ENCODE measurements around the gene ERGIC1. TPM values are rescaled to one million over a fixed set of nuclear protein-coding genes. Genes with fewer than 3 reads are reported as not detected.

ERGIC1 gene
- total and polyA plus RNA-seq, 2 of the 13 experiments (the other 11 are each of a cell fraction or from before 2014, with no cell fraction given), result 78.5 to 184 TPM

DNA sequence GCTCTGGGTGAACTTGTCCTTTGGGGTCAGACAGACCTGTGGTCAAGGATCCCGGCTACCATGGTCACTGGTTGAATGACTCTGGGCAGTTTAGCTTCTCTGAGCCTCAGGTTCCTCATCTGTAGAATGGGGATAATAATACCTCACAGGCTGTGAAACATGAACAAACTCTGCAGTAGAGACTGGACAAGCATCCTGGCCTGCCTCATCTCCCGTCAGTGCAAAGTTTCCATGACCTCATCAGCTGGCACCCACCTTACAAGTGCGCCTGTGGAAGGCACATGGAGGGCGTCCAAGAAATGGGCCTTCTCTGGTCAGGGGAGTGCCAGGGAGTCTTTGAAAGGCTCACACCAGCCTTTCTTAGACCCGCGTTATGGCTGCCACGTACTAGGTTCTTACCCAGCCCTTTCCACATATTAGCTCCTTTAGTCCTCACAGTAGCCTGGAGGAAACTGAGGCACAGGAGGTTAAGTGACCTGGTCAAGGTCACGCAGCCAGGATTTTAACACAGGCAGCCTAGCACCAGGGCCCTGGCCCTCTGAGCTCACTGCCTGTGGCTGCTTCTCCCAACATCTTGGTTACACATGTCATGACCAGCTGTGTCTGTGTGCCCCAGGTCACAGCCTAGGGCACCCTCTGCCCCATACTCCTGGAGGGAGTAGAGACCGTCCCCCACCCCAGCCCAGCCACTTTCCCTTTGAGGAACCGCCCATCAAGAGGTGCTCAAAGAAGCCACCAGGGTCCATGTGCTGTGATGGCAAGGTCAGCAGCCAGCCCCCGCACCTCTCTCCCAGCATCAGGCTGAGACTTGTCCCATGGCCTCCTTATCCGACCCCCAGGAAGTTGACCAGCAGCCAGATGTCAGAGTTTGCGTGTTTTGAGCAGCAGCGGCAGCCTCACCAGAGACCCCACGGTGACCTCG is 85.7 kb downstream of the ERGIC1 start (continued):
- no peak for TF ChIP-seq NCOA1 (CRISPR knock-in tag; IDR thresholded peaks at IDR 0.05)
- TF ChIP-seq, protein P1, sequence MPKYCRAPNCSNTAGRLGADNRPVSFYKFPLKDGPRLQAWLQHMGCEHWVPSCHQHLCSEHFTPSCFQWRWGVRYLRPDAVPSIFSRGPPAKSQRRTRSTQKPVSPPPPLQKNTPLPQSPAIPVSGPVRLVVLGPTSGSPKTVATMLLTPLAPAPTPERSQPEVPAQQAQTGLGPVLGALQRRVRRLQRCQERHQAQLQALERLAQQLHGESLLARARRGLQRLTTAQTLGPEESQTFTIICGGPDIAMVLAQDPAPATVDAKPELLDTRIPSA (CRISPR knock-in tag; IDR thresholded peaks at IDR 0.05; ENCODE audit: borderline replicate concordance), result no peak
- TF ChIP-seq AGO2 (optimal IDR thresholded peaks at IDR 0.05; ENCODE audit: low read depth, low read length), result no peak
- no peak for TF ChIP-seq FOXP1 (IDR thresholded peaks at IDR 0.05)
- TF ChIP-seq FOXP1 (CRISPR knock-in tag; IDR thresholded peaks at IDR 0.05), result no peak
- TF ChIP-seq RBM22 (optimal IDR thresholded peaks at IDR 0.05; ENCODE audit: low read length), result peak; percentile 19
- TF ChIP-seq, protein P2, sequence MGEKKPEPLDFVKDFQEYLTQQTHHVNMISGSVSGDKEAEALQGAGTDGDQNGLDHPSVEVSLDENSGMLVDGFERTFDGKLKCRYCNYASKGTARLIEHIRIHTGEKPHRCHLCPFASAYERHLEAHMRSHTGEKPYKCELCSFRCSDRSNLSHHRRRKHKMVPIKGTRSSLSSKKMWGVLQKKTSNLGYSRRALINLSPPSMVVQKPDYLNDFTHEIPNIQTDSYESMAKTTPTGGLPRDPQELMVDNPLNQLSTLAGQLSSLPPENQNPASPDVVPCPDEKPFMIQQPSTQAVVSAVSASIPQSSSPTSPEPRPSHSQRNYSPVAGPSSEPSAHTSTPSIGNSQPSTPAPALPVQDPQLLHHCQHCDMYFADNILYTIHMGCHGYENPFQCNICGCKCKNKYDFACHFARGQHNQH (CRISPR knock-in tag; IDR thresholded peaks at IDR 0.05), result no peak

DNA sequence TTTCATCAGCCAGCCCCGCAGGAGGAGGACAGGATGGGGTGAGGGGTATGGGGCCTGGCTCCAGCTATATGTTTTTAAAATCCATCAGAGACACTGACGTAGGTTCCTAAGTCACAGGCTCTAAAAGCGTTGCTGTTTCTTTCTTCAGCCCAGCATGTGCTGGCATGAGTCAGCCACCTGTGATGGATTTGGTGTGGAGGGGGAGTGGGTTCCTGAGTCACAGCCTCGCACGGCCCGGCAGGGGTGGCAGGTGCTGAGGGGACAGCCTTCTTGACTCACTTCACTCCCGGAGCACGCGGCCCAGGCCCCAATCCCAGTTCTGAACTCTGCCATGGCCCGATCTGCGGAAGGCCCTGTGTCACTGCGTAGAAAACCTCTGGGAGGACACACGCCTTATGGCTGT is 86.4 kb downstream of the ERGIC1 start:
- no peaks in the 10 kb centered on the region for H3K9me3 ChIP-seq (ENCODE audit: low read length)
- no peaks in the 10 kb centered on the region for H4K20me1 ChIP-seq (ENCODE audit: insufficient read depth, low read length)
- no peak overlapping the region for H3K4me2 ChIP-seq (ENCODE audit: low read depth, low read length)
- no peak overlapping the region for H3K27ac ChIP-seq (ENCODE audit: extremely low read length, insufficient read depth, low read length)
- CTCF ChIA-PET (ENCODE audit: low intra/inter-chr PET ratio, low total read pairs), result no interaction called here
- no peak overlapping the region for H3K4me3 ChIP-seq (replicated peaks in 1 of 3; ENCODE audit: insufficient read depth in 1 of 3, low read depth in 2 of 3, low read length in 3 of 3)
- ATAC-seq (no peak), DNase-seq (ENCODE audit: low spot score) (no peak), FAIRE-seq (no peak)
- peaks cover 5% of the 10 kb centered on the region; the same call in 1 of the 2 replicates for H3K4me1 ChIP-seq (ENCODE audit: insufficient read depth, low read length)
- POLR2A ChIA-PET, result no interaction called here
- H2AFZ ChIP-seq (ENCODE audit: low read length), result no peak overlapping the region
- H3K9ac ChIP-seq (ENCODE audit: insufficient read depth, low read depth, low read length), result no peak overlapping the region
- intact Hi-C loops (cut with micrococcal nuclease; ENCODE audit: unreplicated experiment) (no loop called here), in situ Hi-C loops (cut with HindIII; ENCODE audit: extremely low pct_ligation_motif_present, low pct_unique_long_range_greater_than_20kb) (loop anchor here (10.0 kb wide), 1 partner anchor 446 kb away; no protein-coding TSS in a partner anchor)
- no TSS peak for BruUV-seq (replicated peaks)
- WGBS (ENCODE audit: low lambda C conversion rate), result 100% methylated on average over 2 of the region's 13 CpGs
- H3K27me3 ChIP-seq (ENCODE audit: control insufficient read depth in 1 of 2, insufficient read depth in 2 of 2, low read length in 2 of 2), result no peaks in the 10 kb centered on the region
- H3K36me3 ChIP-seq (replicated peaks in 1 of 2; ENCODE audit: control insufficient read depth in 1 of 2, insufficient read depth in 2 of 2, low read length in 2 of 2), result peaks cover 28 to 77% of the 10 kb centered on the region in 2 experiments
- H3K79me2 ChIP-seq (ENCODE audit: insufficient read depth, low read length), result no peaks in the 10 kb centered on the region
- TF ChIP-seq, protein P3, sequence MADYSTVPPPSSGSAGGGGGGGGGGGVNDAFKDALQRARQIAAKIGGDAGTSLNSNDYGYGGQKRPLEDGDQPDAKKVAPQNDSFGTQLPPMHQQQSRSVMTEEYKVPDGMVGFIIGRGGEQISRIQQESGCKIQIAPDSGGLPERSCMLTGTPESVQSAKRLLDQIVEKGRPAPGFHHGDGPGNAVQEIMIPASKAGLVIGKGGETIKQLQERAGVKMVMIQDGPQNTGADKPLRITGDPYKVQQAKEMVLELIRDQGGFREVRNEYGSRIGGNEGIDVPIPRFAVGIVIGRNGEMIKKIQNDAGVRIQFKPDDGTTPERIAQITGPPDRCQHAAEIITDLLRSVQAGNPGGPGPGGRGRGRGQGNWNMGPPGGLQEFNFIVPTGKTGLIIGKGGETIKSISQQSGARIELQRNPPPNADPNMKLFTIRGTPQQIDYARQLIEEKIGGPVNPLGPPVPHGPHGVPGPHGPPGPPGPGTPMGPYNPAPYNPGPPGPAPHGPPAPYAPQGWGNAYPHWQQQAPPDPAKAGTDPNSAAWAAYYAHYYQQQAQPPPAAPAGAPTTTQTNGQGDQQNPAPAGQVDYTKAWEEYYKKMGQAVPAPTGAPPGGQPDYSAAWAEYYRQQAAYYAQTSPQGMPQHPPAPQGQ (CRISPR knock-in tag; IDR thresholded peaks at IDR 0.05; ENCODE audit: borderline replicate concordance), result no peak
- no peak for TF ChIP-seq ZNF432 (CRISPR knock-in tag; IDR thresholded peaks at IDR 0.05; ENCODE audit: borderline replicate concordance)
- TF ChIP-seq NR2C2 (CRISPR knock-in tag; IDR thresholded peaks at IDR 0.05; ENCODE audit: borderline replicate concordance), result no peak
- TF ChIP-seq, protein P4, sequence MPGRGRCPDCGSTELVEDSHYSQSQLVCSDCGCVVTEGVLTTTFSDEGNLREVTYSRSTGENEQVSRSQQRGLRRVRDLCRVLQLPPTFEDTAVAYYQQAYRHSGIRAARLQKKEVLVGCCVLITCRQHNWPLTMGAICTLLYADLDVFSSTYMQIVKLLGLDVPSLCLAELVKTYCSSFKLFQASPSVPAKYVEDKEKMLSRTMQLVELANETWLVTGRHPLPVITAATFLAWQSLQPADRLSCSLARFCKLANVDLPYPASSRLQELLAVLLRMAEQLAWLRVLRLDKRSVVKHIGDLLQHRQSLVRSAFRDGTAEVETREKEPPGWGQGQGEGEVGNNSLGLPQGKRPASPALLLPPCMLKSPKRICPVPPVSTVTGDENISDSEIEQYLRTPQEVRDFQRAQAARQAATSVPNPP (CRISPR knock-in tag; IDR thresholded peaks at IDR 0.05), result no peak
- TF ChIP-seq YEATS2 (CRISPR knock-in tag; IDR thresholded peaks at IDR 0.05; ENCODE audit: borderline replicate concordance), result no peak
- TF ChIP-seq, protein P5, sequence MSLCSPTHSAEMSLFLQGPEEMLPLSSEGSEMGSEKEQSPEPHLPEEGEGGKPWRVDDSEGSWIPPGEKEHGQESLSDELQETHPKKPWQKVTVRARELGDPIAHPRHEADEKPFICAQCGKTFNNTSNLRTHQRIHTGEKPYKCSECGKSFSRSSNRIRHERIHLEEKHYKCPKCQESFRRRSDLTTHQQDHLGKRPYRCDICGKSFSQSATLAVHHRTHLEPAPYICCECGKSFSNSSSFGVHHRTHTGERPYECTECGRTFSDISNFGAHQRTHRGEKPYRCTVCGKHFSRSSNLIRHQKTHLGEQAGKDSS (CRISPR knock-in tag; IDR thresholded peaks at IDR 0.05; ENCODE audit: borderline replicate concordance, low read depth), result no peak
- no peak for TF ChIP-seq RORA (CRISPR knock-in tag; IDR thresholded peaks at IDR 0.05)
